Measurements from ENCODE around the gene BMPER. TPM values are rescaled to one million over a fixed set of nuclear protein-coding genes. Genes with fewer than 3 reads are reported as not detected.

Gene BMPER
- total and polyA plus RNA-seq, 10 of the 15 experiments (the other 5 are each of a cell fraction or from before 2014, with no cell fraction given): 0.02 to 0.08 TPM; not detected in 8

- no peaks in the 10 kb centered on the region for H3K36me3 ChIP-seq (ENCODE audit: control insufficient read depth in 2 of 2, insufficient read depth in 2 of 2, low read length in 1 of 2)
- ChIA-PET POLR2A (no interaction called here), RAD21 (ENCODE audit: unreplicated experiment) (no interaction called here), SMC1A (ENCODE audit: uncharacterized antibody, unreplicated experiment) (no interaction called here), CTCF (no interaction called here)
- no peak for ATAC-seq
- H2AFZ ChIP-seq (ENCODE audit: control insufficient read depth, low read depth, low read length): no peak overlapping the region
- no peak overlapping the region for H3K9ac ChIP-seq (ENCODE audit: control insufficient read depth, insufficient read depth, low read length)
- no peak for TF ChIP-seq ZNF622 (IDR thresholded peaks at IDR 0.05)
- no peak for TF ChIP-seq ZBTB33 (IDR thresholded peaks at IDR 0.05)
- TF ChIP-seq NR2C1 (IDR thresholded peaks at IDR 0.05): no peak
- TF ChIP-seq SREBF2 (IDR thresholded peaks at IDR 0.05; ENCODE audit: low read length): no peak
- TF ChIP-seq PML (IDR thresholded peaks at IDR 0.05; ENCODE audit: low read length): no peak
- no peak for TF ChIP-seq IRF3 (IDR thresholded peaks at IDR 0.05)
- TF ChIP-seq SUZ12 (IDR thresholded peaks at IDR 0.05; ENCODE audit: unreplicated experiment): no peak
- no peak overlapping the region for H3K4me3 ChIP-seq
- no peak for FAIRE-seq
- H3K27me3 ChIP-seq (replicated peaks in 1 of 2; ENCODE audit: control insufficient read depth in 2 of 2, insufficient read depth in 2 of 2, low read length in 1 of 2): no peaks in the 10 kb centered on the region
- H4K20me1 ChIP-seq (ENCODE audit: control insufficient read depth, insufficient read depth): no peaks in the 10 kb centered on the region
- WGBS (ENCODE audit: insufficient coverage, insufficient replicate concordance, low lambda C conversion rate, missing lambda C conversion rate): 6% methylated on average over 3 of the region's 3 CpGs
- no peaks in the 10 kb centered on the region for H3K4me1 ChIP-seq (ENCODE audit: control insufficient read depth, insufficient read depth, low read length)
- DNase-seq (ENCODE audit: low read depth, low spot score): no peak
- in situ Hi-C loops (cut with MboI): no loop called here
- no peak overlapping the region for H3K27ac ChIP-seq (ENCODE audit: control insufficient read depth, insufficient read depth)
- no peaks in the 10 kb centered on the region for H3K9me3 ChIP-seq (replicated peaks; ENCODE audit: control insufficient read depth, insufficient read depth, low read length)
- BruUV-seq (replicated peaks): no TSS peak
- H3K4me2 ChIP-seq (ENCODE audit: control insufficient read depth, insufficient read depth): no peak overlapping the region
- no peaks in the 10 kb centered on the region for H3K79me2 ChIP-seq (ENCODE audit: control insufficient read depth, insufficient read depth, low read length)
- intact Hi-C loops (cut with micrococcal nuclease; ENCODE audit: unreplicated experiment): no loop called here
Measured at GRCh38 chr7:34011017-34011695, 105.8 kb downstream of the BMPER start.
